ENCODE results near the gene PSME2. TPM values are rescaled to one million over a fixed set of nuclear protein-coding genes. Genes with fewer than 3 reads are reported as not detected.

PSME2 gene
- total RNA-seq, 1 donor from 2014 or later, result 53.6 TPM

GRCh38 chr14:24157331-24157730 lies 10.9 kb upstream of the PSME2 start:
- H3K4me3 Mint-ChIP-seq (ENCODE audit: unreplicated experiment), result no peak overlapping the region
- H3K4me1 Mint-ChIP-seq (ENCODE audit: low read depth), result peaks cover 16% of the 10 kb centered on the region

GRCh38 chr14:24156840-24157239 lies 10.4 kb upstream of the PSME2 start:
- H3K9me3 Mint-ChIP-seq (ENCODE audit: low read depth), result no peaks in the 10 kb centered on the region
- no peaks in the 10 kb centered on the region for H3K27me3 Mint-ChIP-seq (ENCODE audit: low read depth)
- peaks cover 20% of the 10 kb centered on the region for H3K36me3 Mint-ChIP-seq (ENCODE audit: low read depth)
- no peak overlapping the region for H3K4me3 Mint-ChIP-seq (ENCODE audit: unreplicated experiment)
- no peak for DNase-seq (ENCODE audit: low spot score)
- peaks cover 11% of the 10 kb centered on the region for H3K4me1 Mint-ChIP-seq (ENCODE audit: low read depth)
- H3K27ac Mint-ChIP-seq (ENCODE audit: unreplicated experiment), result no peak overlapping the region
- TF ChIP-seq, protein P1, sequence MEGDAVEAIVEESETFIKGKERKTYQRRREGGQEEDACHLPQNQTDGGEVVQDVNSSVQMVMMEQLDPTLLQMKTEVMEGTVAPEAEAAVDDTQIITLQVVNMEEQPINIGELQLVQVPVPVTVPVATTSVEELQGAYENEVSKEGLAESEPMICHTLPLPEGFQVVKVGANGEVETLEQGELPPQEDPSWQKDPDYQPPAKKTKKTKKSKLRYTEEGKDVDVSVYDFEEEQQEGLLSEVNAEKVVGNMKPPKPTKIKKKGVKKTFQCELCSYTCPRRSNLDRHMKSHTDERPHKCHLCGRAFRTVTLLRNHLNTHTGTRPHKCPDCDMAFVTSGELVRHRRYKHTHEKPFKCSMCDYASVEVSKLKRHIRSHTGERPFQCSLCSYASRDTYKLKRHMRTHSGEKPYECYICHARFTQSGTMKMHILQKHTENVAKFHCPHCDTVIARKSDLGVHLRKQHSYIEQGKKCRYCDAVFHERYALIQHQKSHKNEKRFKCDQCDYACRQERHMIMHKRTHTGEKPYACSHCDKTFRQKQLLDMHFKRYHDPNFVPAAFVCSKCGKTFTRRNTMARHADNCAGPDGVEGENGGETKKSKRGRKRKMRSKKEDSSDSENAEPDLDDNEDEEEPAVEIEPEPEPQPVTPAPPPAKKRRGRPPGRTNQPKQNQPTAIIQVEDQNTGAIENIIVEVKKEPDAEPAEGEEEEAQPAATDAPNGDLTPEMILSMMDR (IDR thresholded peaks at IDR 0.05), result no peak

More at GRCh38 chr14:24157331-24157730, 10.9 kb upstream of the PSME2 start:
- TF ChIP-seq, protein P1 (IDR thresholded peaks at IDR 0.05), result no peak
- Mint-ChIP-seq H3K36me3 (ENCODE audit: low read depth) (peaks cover 19% of the 10 kb centered on the region), H3K9me3 (ENCODE audit: low read depth) (no peaks in the 10 kb centered on the region), H3K27me3 (ENCODE audit: low read depth) (no peaks in the 10 kb centered on the region), H3K27ac (ENCODE audit: unreplicated experiment) (no peak overlapping the region)
- peak; percentile 49 for DNase-seq (ENCODE audit: low spot score)

GRCh38 chr14:24155100-24155499 lies 8.7 kb upstream of the PSME2 start:
- Mint-ChIP-seq H3K27ac (ENCODE audit: unreplicated experiment) (no peak overlapping the region), H3K9me3 (ENCODE audit: low read depth) (no peaks in the 10 kb centered on the region), H3K27me3 (ENCODE audit: low read depth) (no peaks in the 10 kb centered on the region), H3K36me3 (ENCODE audit: low read depth) (peaks cover 23% of the 10 kb centered on the region), H3K4me1 (ENCODE audit: low read depth) (no peaks in the 10 kb centered on the region), H3K4me3 (ENCODE audit: unreplicated experiment) (no peak overlapping the region)
- TF ChIP-seq, protein P1 (IDR thresholded peaks at IDR 0.05), result no peak
- peak; percentile 57 for DNase-seq (ENCODE audit: low spot score)

- Mint-ChIP-seq H3K36me3 (ENCODE audit: low read depth) (peaks cover 20% of the 10 kb centered on the region), H3K9me3 (ENCODE audit: low read depth) (no peaks in the 10 kb centered on the region), H3K4me1 (ENCODE audit: low read depth) (peaks cover 17% of the 10 kb centered on the region), H3K27ac (ENCODE audit: unreplicated experiment) (no peak overlapping the region), H3K27me3 (ENCODE audit: low read depth) (no peaks in the 10 kb centered on the region), H3K4me3 (ENCODE audit: unreplicated experiment) (no peak overlapping the region)
- DNase-seq (ENCODE audit: low spot score), result peak; percentile 82
- TF ChIP-seq, protein P1 (IDR thresholded peaks at IDR 0.05), result no peak
Observed at GRCh38 chr14:24151404-24152080, 5.1 kb upstream of the PSME2 start.

GRCh38 chr14:24150993-24151392 lies 4.6 kb upstream of the PSME2 start:
- H3K4me3 Mint-ChIP-seq (ENCODE audit: unreplicated experiment), result no peak overlapping the region

More at GRCh38 chr14:24150993-24151392, 4.6 kb upstream of the PSME2 start:
- peaks cover 21% of the 10 kb centered on the region for H3K4me1 Mint-ChIP-seq (ENCODE audit: low read depth)
- no peaks in the 10 kb centered on the region for H3K27me3 Mint-ChIP-seq (ENCODE audit: low read depth)
- H3K9me3 Mint-ChIP-seq (ENCODE audit: low read depth), result no peaks in the 10 kb centered on the region
- H3K27ac Mint-ChIP-seq (ENCODE audit: unreplicated experiment), result no peak overlapping the region
- peaks cover 19% of the 10 kb centered on the region for H3K36me3 Mint-ChIP-seq (ENCODE audit: low read depth)
- DNase-seq (ENCODE audit: low spot score), result peak; percentile 79
- TF ChIP-seq, protein P1 (IDR thresholded peaks at IDR 0.05), result no peak
